ENCODE measurements around the gene SHC2.

SHC2 gene

GRCh38 chr19:410243-410781, 50.5 kb downstream of the SHC2 start:
- DNase-seq: no peak
- no peak for TF ChIP-seq POLR2A (IDR thresholded peaks at IDR 0.05; ENCODE audit: low read length)

- no peak for TF ChIP-seq POLR2A (IDR thresholded peaks at IDR 0.05; ENCODE audit: low read length)
- no peak for TF ChIP-seq GATA1 (IDR thresholded peaks at IDR 0.05; ENCODE audit: low read depth, low read length)
- DNase-seq: no peak
Measured at GRCh38 chr19:409516-410242, 51.2 kb downstream of the SHC2 start.

GRCh38 chr19:408902-409515, 51.8 kb downstream of the SHC2 start, which contains the start of gene C2CD4C:
C2CD4C (minus strand) TSS chr19:409147; CDS start chr19:408361, 786 bp downstream.
- peak in 1 of 2 experiments; percentile 26 for DNase-seq
- no peak for TF ChIP-seq GATA1 (IDR thresholded peaks at IDR 0.05; ENCODE audit: low read depth, low read length)
- TF ChIP-seq POLR2A (IDR thresholded peaks at IDR 0.05; ENCODE audit: low read length): no peak

- no peak for DNase-seq
- TF ChIP-seq POLR2A (IDR thresholded peaks at IDR 0.05; ENCODE audit: low read length) (no peak), GATA1 (IDR thresholded peaks at IDR 0.05; ENCODE audit: low read depth, low read length) (no peak)
Measured at GRCh38 chr19:408441-408901, 52.4 kb downstream of the SHC2 start.

- TF ChIP-seq POLR2A (IDR thresholded peaks at IDR 0.05; ENCODE audit: low read length): no peak
- TF ChIP-seq GATA1 (IDR thresholded peaks at IDR 0.05; ENCODE audit: low read depth, low read length): no peak
- DNase-seq: no peak
Measured at GRCh38 chr19:407511-408440, 53.1 kb downstream of the SHC2 start.

- DNase-seq: no peak
- TF ChIP-seq POLR2A (IDR thresholded peaks at IDR 0.05; ENCODE audit: low read length) (no peak), GATA1 (IDR thresholded peaks at IDR 0.05; ENCODE audit: low read depth, low read length) (no peak)
Measured at GRCh38 chr19:406971-407510, 53.8 kb downstream of the SHC2 start.

GRCh38 chr19:406135-406781, 54.6 kb downstream of the SHC2 start:
- TF ChIP-seq GATA1 (IDR thresholded peaks at IDR 0.05; ENCODE audit: low read depth, low read length) (no peak), POLR2A (IDR thresholded peaks at IDR 0.05; ENCODE audit: low read length) (no peak)
- DNase-seq: no peak

- no peak for TF ChIP-seq POLR2A (IDR thresholded peaks at IDR 0.05; ENCODE audit: low read length)
- TF ChIP-seq GATA1 (IDR thresholded peaks at IDR 0.05; ENCODE audit: low read depth, low read length): no peak
Measured at GRCh38 chr19:405121-405965, 55.5 kb downstream of the SHC2 start.

GRCh38 chr19:403221-404027, 57.4 kb downstream of the SHC2 start:
- TF ChIP-seq POLR2A (IDR thresholded peaks at IDR 0.05; ENCODE audit: low read length): no peak
- TF ChIP-seq GATA1 (IDR thresholded peaks at IDR 0.05; ENCODE audit: low read depth, low read length): no peak

More at GRCh38 chr19:405121-405965, 55.5 kb downstream of the SHC2 start:
- DNase-seq: no peak

GRCh38 chr19:402786-403185, 58.0 kb downstream of the SHC2 start:
- no peak for TF ChIP-seq POLR2A (IDR thresholded peaks at IDR 0.05; ENCODE audit: low read length)
- no peak for TF ChIP-seq GATA1 (IDR thresholded peaks at IDR 0.05; ENCODE audit: low read depth, low read length)
- no peak for DNase-seq

More at GRCh38 chr19:403221-404027, 57.4 kb downstream of the SHC2 start:
- DNase-seq: no peak

- TF ChIP-seq POLR2A (IDR thresholded peaks at IDR 0.05; ENCODE audit: low read length) (no peak), GATA1 (IDR thresholded peaks at IDR 0.05; ENCODE audit: low read depth, low read length) (no peak)
- no peak for DNase-seq
Measured at GRCh38 chr19:401866-402511, 58.8 kb downstream of the SHC2 start.
